Ovary (tissue), 9 donors: ENCODE data around the gene MROH8. TPM values are rescaled to one million over a fixed set of nuclear protein-coding genes. Genes with fewer than 3 reads are reported as not detected.

Source experiments
- DNase-seq, 5 donors: peaks; one replicate each; pipeline ENCODE4 v3.0.0-alpha.2; 2019 to 2020
- H3K27ac ChIP-seq, 2 donors: fragments of 200-600 bp; one replicate each; pipeline versions ENCODE4 v1.5.1 to v1.8.0; 2019 to 2022
- H3K27me3 ChIP-seq: fragments of 200-600 bp; one replicate; pipeline ENCODE4 v1.8.0; 2022
- H3K36me3 ChIP-seq: fragments of 200-600 bp; sonication (generic); one replicate; pipeline ENCODE4 v1.5.1; 2019
- H3K4me1 ChIP-seq: one replicate; pipeline ENCODE4 v1.8.1; 2013; ENCODE audit warnings: mild to moderate bottlenecking, moderate library complexity; ENCODE audit not compliant: insufficient read depth
- H3K4me3 ChIP-seq: fragments of 200-600 bp; sonication (generic); one replicate; pipeline ENCODE4 v1.5.1; 2017
- H3K9me3 ChIP-seq, 2 donors: fragments of 200-600 bp in 1 of 2; sonication (generic) in 1 of 2; one replicate each; pipeline versions ENCODE4 v1.5.1 to v1.8.1; 2013 to 2019; ENCODE audit warnings: mild to moderate bottlenecking in 1 of 2, moderate library complexity in 1 of 2
- EP300 ChIP-seq: sonication (generic); formaldehyde crosslinking; IDR thresholded peaks from one replicate; pipeline ENCODE4 v1.6.1; 2017; ENCODE audit warnings: antibody characterized with exemption
- POLR2A ChIP-seq: fragments of 450-650 bp; IDR thresholded peaks from one replicate; pipeline ENCODE4 v1.6.1; 2017; ENCODE audit warnings: antibody characterized with exemption, mild to moderate bottlenecking, moderate library complexity
- WGBS, 3 donors: extraction: QIAGEN DNeasy Blood & Tissue Kit in 1 of 3; methylation state at CpG; one replicate each; pipeline versions ENCODE4 v1.1.5 to v1.1.7; 2013 to 2017; 5-methylcytosine and 5-hydroxymethylcytosine counted together
- intact Hi-C, 4 donors: fragments of 100-400 bp; cut with DNase I; formaldehyde crosslinking; loops; one replicate each; pipeline versions ENCODE4 v1.11.0 to v1.15.1; 2022 to 2023
- polyA plus RNA-seq, 2 donors: library from polyadenylated mRNA; stranded (reverse); fragments of 200-250 nt in 1 of 2; fragments of 350-450 nt in 1 of 2; fragmentation: Illumina TruSeq in 1 of 2; extraction: RNeasy Lipid Tissue Mini Kit (QIAGEN cat#74804) in 1 of 2; gene quantifications; one replicate each; pipeline ENCODE4 v1.2.3, GENCODE V29; 2013 to 2014
- total RNA-seq, 7 donors: library from RNA; depleted of rRNA in 2 of 7; stranded (reverse); fragments of >200 nt in 2 of 7; fragmentation: NEBNext Ultra II Directional in 3 of 7; extraction: Animal tissue kit (Norgen Biotek cat#: 25700) in 3 of 7; gene quantifications; one replicate each; pipeline versions ENCODE4 v1.1.0 to v1.2.4, GENCODE V29; 2016 to 2023
- TF ChIP-seq, protein P1 (sequence below), 3 donors: fragments of 450-650 bp in 2 of 3; fragments of 200-600 bp in 1 of 3; IDR thresholded peaks; one replicate each; pipeline versions ENCODE4 v1.5.1 to v1.8.0; 2016 to 2022; ENCODE audit warnings: antibody characterized with exemption in 3 of 3, mild to moderate bottlenecking in 1 of 3
- donor health status: DM: no; HTN: no; CAD: no; lungs with moderate emphysema.
- donor health status: DM: no; HTN: no; CAD: no.
- donor health status: Bipolar disorder and iron deficiency.
- donor health status: DM: yes; HTN: yes; CAD: no.
- donor health status: DM: no; HTN: no; CAD: no.
- donor health status: DM: yes; HTN: yes; CAD: no.

MROH8 gene
- total and polyA plus RNA-seq, 9 donors, result 2.3 to 6.4 (median 4.7) TPM

DNA sequence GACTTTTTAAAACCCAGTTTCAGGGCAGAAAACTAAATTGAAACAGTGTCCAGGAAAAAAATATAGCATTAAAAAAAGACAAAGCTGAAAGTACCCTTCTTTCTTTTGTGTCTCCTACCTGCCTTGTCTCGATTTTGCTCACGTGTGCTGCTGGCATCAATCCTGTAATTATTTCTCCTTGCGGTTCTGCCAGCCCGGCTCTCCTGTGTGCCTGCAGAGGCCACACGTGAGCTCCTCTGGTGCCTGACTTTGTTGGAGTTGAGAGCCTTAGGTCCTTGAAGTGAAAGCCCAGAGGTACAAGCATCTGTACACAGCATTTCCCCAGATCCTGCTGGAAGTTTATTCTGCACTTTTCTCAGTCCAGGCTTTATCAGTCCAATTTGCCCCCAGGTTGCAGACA is 45.8 kb upstream of the MROH8 start:
- DNase-seq, result no peak
- TF ChIP-seq, protein P1, sequence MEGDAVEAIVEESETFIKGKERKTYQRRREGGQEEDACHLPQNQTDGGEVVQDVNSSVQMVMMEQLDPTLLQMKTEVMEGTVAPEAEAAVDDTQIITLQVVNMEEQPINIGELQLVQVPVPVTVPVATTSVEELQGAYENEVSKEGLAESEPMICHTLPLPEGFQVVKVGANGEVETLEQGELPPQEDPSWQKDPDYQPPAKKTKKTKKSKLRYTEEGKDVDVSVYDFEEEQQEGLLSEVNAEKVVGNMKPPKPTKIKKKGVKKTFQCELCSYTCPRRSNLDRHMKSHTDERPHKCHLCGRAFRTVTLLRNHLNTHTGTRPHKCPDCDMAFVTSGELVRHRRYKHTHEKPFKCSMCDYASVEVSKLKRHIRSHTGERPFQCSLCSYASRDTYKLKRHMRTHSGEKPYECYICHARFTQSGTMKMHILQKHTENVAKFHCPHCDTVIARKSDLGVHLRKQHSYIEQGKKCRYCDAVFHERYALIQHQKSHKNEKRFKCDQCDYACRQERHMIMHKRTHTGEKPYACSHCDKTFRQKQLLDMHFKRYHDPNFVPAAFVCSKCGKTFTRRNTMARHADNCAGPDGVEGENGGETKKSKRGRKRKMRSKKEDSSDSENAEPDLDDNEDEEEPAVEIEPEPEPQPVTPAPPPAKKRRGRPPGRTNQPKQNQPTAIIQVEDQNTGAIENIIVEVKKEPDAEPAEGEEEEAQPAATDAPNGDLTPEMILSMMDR (IDR thresholded peaks at IDR 0.05), result no peak
- intact Hi-C loops, result no loop called here
- Histone ChIP-seq H3K4me1 (no peaks in the 10 kb centered on the region), H3K36me3 (no peaks in the 10 kb centered on the region), H3K4me3 (no peak overlapping the region), H3K27me3 (no peaks in the 10 kb centered on the region), H3K9me3 (no peaks in the 10 kb centered on the region), H3K27ac (no peak overlapping the region)
- WGBS, 3 donors, result 86 to 91% (median 91%) methylated on average over 5 of the region's 5 CpGs

DNA sequence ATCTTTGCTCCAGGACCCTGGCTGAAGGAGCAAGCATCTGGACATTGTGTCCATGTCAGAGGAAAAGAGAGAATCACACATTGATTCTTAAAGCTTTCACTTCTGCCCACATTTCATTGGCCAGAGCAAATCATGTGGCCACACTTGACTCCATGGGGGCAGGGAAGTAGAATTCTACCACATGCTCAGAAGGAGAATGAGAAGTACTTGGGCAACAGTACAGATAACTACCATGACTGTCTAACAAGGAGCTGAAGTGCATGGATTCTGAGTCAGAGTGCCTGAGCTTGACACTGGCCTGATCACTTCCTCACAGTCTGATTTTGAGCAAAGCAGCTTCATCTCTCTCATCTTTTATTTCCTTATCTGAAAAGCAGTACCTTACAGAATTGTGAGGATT is 43.7 kb upstream of the MROH8 start:
- intact Hi-C loops, result no loop called here
- Histone ChIP-seq H3K4me1 (no peaks in the 10 kb centered on the region), H3K27ac (no peak overlapping the region), H3K36me3 (no peaks in the 10 kb centered on the region), H3K9me3 (no peaks in the 10 kb centered on the region), H3K27me3 (no peaks in the 10 kb centered on the region), H3K4me3 (no peak overlapping the region)
- TF ChIP-seq, protein P1 (IDR thresholded peaks at IDR 0.05), result no peak
- TF ChIP-seq POLR2A (no peak), EP300 (no peak)
- DNase-seq, result no peak

DNA sequence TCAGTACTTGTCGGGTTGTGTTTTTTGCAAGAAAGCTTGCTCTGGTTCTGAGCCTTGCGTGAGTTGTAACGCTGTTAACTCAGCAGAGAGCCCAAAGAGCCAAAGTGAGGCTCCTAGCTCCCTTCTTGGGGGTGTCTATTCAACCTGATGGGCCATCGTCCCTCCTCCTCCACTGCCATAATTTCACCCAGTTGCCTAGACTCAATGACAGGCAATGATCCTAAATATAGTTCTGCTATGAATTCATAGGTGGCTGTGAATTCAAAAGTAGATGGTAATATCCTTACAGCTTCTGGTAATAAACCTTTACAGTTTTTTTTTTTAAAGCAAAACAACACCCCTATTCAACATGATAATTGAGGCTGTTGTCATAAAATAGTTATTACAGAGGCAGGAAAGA is 42.7 kb upstream of the MROH8 start:
- Histone ChIP-seq H3K27ac (no peak overlapping the region), H3K27me3 (no peaks in the 10 kb centered on the region), H3K9me3 (no peaks in the 10 kb centered on the region), H3K36me3 (no peaks in the 10 kb centered on the region), H3K4me3 (no peak overlapping the region), H3K4me1 (no peaks in the 10 kb centered on the region)
- 94 to 95% (median 95%) methylated on average over 4 of the region's 4 CpGs for WGBS, 3 donors
- intact Hi-C loops, result no loop called here
- TF ChIP-seq, protein P1 (IDR thresholded peaks at IDR 0.05), result no peak
- TF ChIP-seq POLR2A, result no peak
- TF ChIP-seq EP300, result no peak
- no peak for DNase-seq

DNA sequence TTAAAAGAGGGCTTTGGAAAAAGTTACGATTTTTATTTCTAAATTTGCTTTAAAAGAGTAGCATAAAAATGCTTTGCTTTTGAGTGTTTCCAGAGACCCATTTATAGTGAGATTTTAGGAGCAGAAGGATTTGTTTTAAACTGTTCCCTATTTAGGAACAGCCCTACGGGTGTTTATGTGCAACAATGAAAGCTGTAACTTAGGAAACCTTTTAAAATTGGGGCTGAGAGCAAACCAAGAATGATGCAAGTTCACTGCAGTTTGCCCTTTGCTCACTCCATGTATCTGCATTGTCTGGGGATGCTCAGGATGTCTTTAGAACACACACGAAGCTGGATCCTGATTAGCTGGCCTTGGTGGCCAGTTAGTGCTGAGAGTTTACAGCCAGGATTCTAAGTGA is 41.4 kb upstream of the MROH8 start:
- no peak for DNase-seq
- H3K4me3 ChIP-seq, result no peak overlapping the region
- TF ChIP-seq EP300 (no peak), POLR2A (no peak)
- TF ChIP-seq, protein P1 (IDR thresholded peaks at IDR 0.05), result no peak
- no peaks in the 10 kb centered on the region for H3K4me1 ChIP-seq
- WGBS, 3 donors, result 9 to 24% (median 17%) methylated on average over 3 of the region's 3 CpGs
- H3K36me3 ChIP-seq, result no peaks in the 10 kb centered on the region
- no peaks in the 10 kb centered on the region for H3K9me3 ChIP-seq
- no peak overlapping the region for H3K27ac ChIP-seq
- no peaks in the 10 kb centered on the region for H3K27me3 ChIP-seq
- intact Hi-C loops, result no loop called here
